Embryonic facial prominence (tissue), 1 donor: ENCODE results near the gene BAIAP2L2.
"Not testable (repeated sequence)": the region's sequence is repeated elsewhere in the genome, so short reads cannot be mapped to it uniquely, and the experiment has no call there.

ENCODE experiments used
- DNase-seq: peaks from one replicate; pipeline ENCODE4 v3.0.0-alpha.2; 2016; ENCODE audit errors: extremely low spot score

BAIAP2L2 gene

GRCh38 chr22:38110008-38110862 is at the start of gene BAIAP2L2:
TSS of gene BAIAP2L2 (minus strand) at chr22:38110684. CDS start at chr22:38110525, 159 bp downstream.
- DNase-seq = no peak

GRCh38 chr22:38155703-38156102 is 45.2 kb upstream of the BAIAP2L2 start:
- no peak for DNase-seq

- not testable (repeated sequence) for DNase-seq
These were observed 44.1 kb upstream of the BAIAP2L2 start for GRCh38 chr22:38154563-38154915.

- no peak for DNase-seq
These were observed 43.5 kb upstream of the BAIAP2L2 start for GRCh38 chr22:38153821-38154562.

- DNase-seq = no peak
These were observed 40.6 kb upstream of the BAIAP2L2 start for GRCh38 chr22:38151126-38151500.

- no peak for DNase-seq
These were observed 37.8 kb upstream of the BAIAP2L2 start for GRCh38 chr22:38148245-38148644.

GRCh38 chr22:38146166-38146565 is 35.7 kb upstream of the BAIAP2L2 start:
- not testable (repeated sequence) for DNase-seq

- no peak for DNase-seq
These were observed 33.5 kb upstream of the BAIAP2L2 start for GRCh38 chr22:38144025-38144405.

GRCh38 chr22:38142606-38143005 is 32.1 kb upstream of the BAIAP2L2 start:
- DNase-seq = no peak

- DNase-seq = no peak
These were observed 30.9 kb upstream of the BAIAP2L2 start for GRCh38 chr22:38141217-38141973.

- DNase-seq = no peak
These were observed 29.4 kb upstream of the BAIAP2L2 start for GRCh38 chr22:38139901-38140300.

- DNase-seq = no peak
These were observed 28.5 kb upstream of the BAIAP2L2 start for GRCh38 chr22:38138961-38139360.

- DNase-seq = no peak
These were observed 27.6 kb upstream of the BAIAP2L2 start for GRCh38 chr22:38137876-38138687.

GRCh38 chr22:38136607-38137006 is 26.1 kb upstream of the BAIAP2L2 start:
- DNase-seq = no peak

- no peak for DNase-seq
These were observed 24.7 kb upstream of the BAIAP2L2 start for GRCh38 chr22:38135133-38135706.

GRCh38 chr22:38133331-38133730 is 22.8 kb upstream of the BAIAP2L2 start:
- no peak for DNase-seq

GRCh38 chr22:38132794-38133193 is 22.3 kb upstream of the BAIAP2L2 start:
- DNase-seq = no peak

GRCh38 chr22:38132136-38132535 is 21.7 kb upstream of the BAIAP2L2 start:
- no peak for DNase-seq

- DNase-seq = no peak
These were observed 20.9 kb upstream of the BAIAP2L2 start for GRCh38 chr22:38131399-38131798.

GRCh38 chr22:38129856-38130255 is 19.4 kb upstream of the BAIAP2L2 start:
- no peak for DNase-seq

- DNase-seq = no peak
These were observed 18.5 kb upstream of the BAIAP2L2 start for GRCh38 chr22:38129021-38129420.
